Panc1 (cell line): ENCODE data around the gene FAHD2A. TPM values are rescaled to one million over a fixed set of nuclear protein-coding genes. Genes with fewer than 3 reads are reported as not detected.
"Not testable (repeated sequence)": the region's sequence is repeated elsewhere in the genome, so short reads cannot be mapped to it uniquely, and the experiment has no call there.

Experiments used
- ATAC-seq: fragments of 200-7000 bp; cut with Tn5 transposase; 2 replicates; pipeline ENCODE4 v1.9.1; 2020; ENCODE audit warnings: mild to moderate bottlenecking, moderate library complexity
- BruUV-seq: library from RNA; stranded (reverse); fragments of 400-500 nt; replicated peaks from 2 replicates; lab custom pipeline; 2021; lab: Mats Ljungman, UMichigan
- CTCF ChIA-PET: fragments of 300-600 bp; sonication (Branson Sonifier 250); formaldehyde crosslinking; loops from one replicate; lab custom pipeline; 2022; ENCODE audit warnings: antibody characterized with exemption; lab: Charles Lee
- POLR2A ChIA-PET: fragments of 300-600 bp; sonication (Branson Sonifier 250); formaldehyde crosslinking; loops from one replicate; lab custom pipeline; 2022; ENCODE audit warnings: antibody characterized with exemption; lab: Charles Lee
- DNase-seq: peaks from one replicate; pipeline ENCODE4 v3.0.0-alpha.2; 2010; ENCODE audit warnings: low read depth, low spot score
- H3K27ac ChIP-seq: 2 replicates; pipeline ENCODE4 v1.5.1; 2011; ENCODE audit warnings: mild to moderate bottlenecking, low read length, inconsistent platforms
- H3K27me3 ChIP-seq: fragments of 200-500 bp; sonication (Bioruptor generic); 2 replicates; pipeline ENCODE4 v1.6.0; 2014; ENCODE audit warnings: low read length, inconsistent platforms; ENCODE audit not compliant: control insufficient read depth, insufficient read depth
- H3K36me3 ChIP-seq: fragments of 200-500 bp; sonication (Bioruptor generic); 2 replicates; pipeline ENCODE4 v1.5.1; 2014; ENCODE audit warnings: inconsistent platforms, mild to moderate bottlenecking, low read length, moderate library complexity; ENCODE audit not compliant: control insufficient read depth, insufficient read depth
- H3K4me1 ChIP-seq: 2 replicates; pipeline ENCODE4 v1.5.1; 2011; ENCODE audit warnings: inconsistent platforms, mild to moderate bottlenecking, low read length, moderate library complexity; ENCODE audit not compliant: control insufficient read depth, insufficient read depth
- H3K4me3 ChIP-seq, 2 experiments: 2 replicates each; pipeline ENCODE4 v1.5.1; 2011 to 2012; ENCODE audit warnings: low read depth in 2 of 2, low read length in 2 of 2, mild to moderate bottlenecking in 2 of 2, inconsistent platforms in 1 of 2, moderate library complexity in 1 of 2
- H3K9me3 ChIP-seq: fragments of 200-500 bp; sonication (Bioruptor generic); 2 replicates; pipeline ENCODE4 v1.5.1; 2014; ENCODE audit warnings: low read depth, mild to moderate bottlenecking, inconsistent platforms, low read length, moderate library complexity; ENCODE audit not compliant: control insufficient read depth, insufficient read depth
- CTCF ChIP-seq: fragments of 450-650 bp; IDR thresholded peaks from 2 replicates; pipeline ENCODE4 v1.5.1; 2017; ENCODE audit warnings: mild to moderate bottlenecking
- REST ChIP-seq, 2 experiments: IDR thresholded peaks; 2 replicates each; pipeline ENCODE4 v1.6.1; 2011 to 2012; ENCODE audit warnings: low read depth in 2 of 2, control low read depth in 1 of 2, low read length in 1 of 2, mild to moderate bottlenecking in 1 of 2, moderate library complexity in 1 of 2; ENCODE audit not compliant: insufficient read depth in 1 of 2
- SIN3A ChIP-seq: IDR thresholded peaks from 2 replicates; pipeline ENCODE4 v1.6.1; 2012; ENCODE audit warnings: low read depth, mild to moderate bottlenecking, low read length, moderate library complexity, borderline replicate concordance; ENCODE audit not compliant: insufficient read depth
- in situ Hi-C: cut with HindIII; loops from 2 replicates; pipeline ENCODE4 v1.10.0; 2016; ENCODE audit warnings: low sequenced_read_pairs, low pct_unique_long_range_greater_than_20kb
- intact Hi-C: fragments of 100-400 bp; cut with micrococcal nuclease; formaldehyde crosslinking; loops from one replicate; pipeline ENCODE4 v1.10.0; 2022; ENCODE audit not compliant: unreplicated experiment
- total RNA-seq: library from RNA; stranded (reverse); gene quantifications from one replicate; pipeline ENCODE4 v1.2.1, GENCODE V29; 2021; ENCODE audit not compliant: unreplicated experiment

Gene FAHD2A
- total RNA-seq, 1 experiment from 2014 or later, result 17.2 TPM

GRCh38 chr2:95401480-95401879 lies 1.0 kb upstream of the FAHD2A start:
- in situ Hi-C loops, result no loop called here
- BruUV-seq, result no TSS peak
- Histone ChIP-seq H3K4me1 (0 out of 2 replicates have a peak, but pooled peaks cover 2% of the 10 kb centered on the region), H3K27ac (no peak overlapping the region), H3K9me3 (no peaks in the 10 kb centered on the region), H3K27me3 (no peaks in the 10 kb centered on the region), H3K36me3 (no peaks in the 10 kb centered on the region; the same call in 1 of the 2 replicates), H3K4me3 (peak overlapping the region; percentile 90 to 99)
- no peak for ATAC-seq
- intact Hi-C loops, result no loop called here
- no peak for DNase-seq
- CTCF ChIA-PET, result interaction anchor here (1.1 kb wide), 1 partner anchor 12 kb away, joined by 4 read pairs; no protein-coding TSS in a partner anchor
- POLR2A ChIA-PET, result no interaction called here
- no peak for TF ChIP-seq REST (IDR thresholded peaks at IDR 0.05; ENCODE audit: insufficient read depth in 1 of 2, low read depth in 2 of 2, low read length in 1 of 2)
- TF ChIP-seq SIN3A, result no peak
- no peak for TF ChIP-seq CTCF

- POLR2A ChIA-PET, H3K4me1 ChIP-seq, H3K36me3 ChIP-seq, DNase-seq, H3K27me3 ChIP-seq, intact Hi-C loops, in situ Hi-C loops, H3K9me3 ChIP-seq: not testable (repeated sequence)
- peak; percentile 63 for ATAC-seq
- BruUV-seq, result TSS peak; percentile 71
- Histone ChIP-seq H3K4me3 (peak overlapping the region; percentile 90 to 99), H3K27ac (peak overlapping the region; percentile 83)
- CTCF ChIA-PET, result interaction anchor here (1.1 kb wide), 1 partner anchor 13 kb away, joined by 4 read pairs; no protein-coding TSS in a partner anchor
Measured at GRCh38 chr2:95402004-95402369, 521 bp upstream of the FAHD2A start.

- POLR2A ChIA-PET, DNase-seq, H3K4me1 ChIP-seq, BruUV-seq, H3K9me3 ChIP-seq, in situ Hi-C loops, H3K36me3 ChIP-seq, H3K27me3 ChIP-seq, intact Hi-C loops: not testable (repeated sequence)
- ATAC-seq, result peak; percentile 49
- H3K4me3 ChIP-seq, result peak overlapping the region; percentile 90 to 99
- peak overlapping the region; percentile 83 for H3K27ac ChIP-seq
- TF ChIP-seq CTCF, result peak; percentile 70
- CTCF ChIA-PET, result interaction anchor here (1.5 kb wide), 1 partner anchor 58 kb away, joined by 4 read pairs; no protein-coding TSS in a partner anchor
Measured at GRCh38 chr2:95403204-95403721, 755 bp downstream of the FAHD2A start.

- BruUV-seq, result TSS peak; percentile 88
- peak overlapping the region; percentile 51; the same call in 1 of the 2 replicates for H3K27ac ChIP-seq
- CTCF ChIA-PET, result interaction anchor here (1.5 kb wide), 1 partner anchor 58 kb away, joined by 4 read pairs; no protein-coding TSS in a partner anchor
Measured at GRCh38 chr2:95403824-95404223, 1.3 kb downstream of the FAHD2A start.

More at GRCh38 chr2:95403824-95404223, 1.3 kb downstream of the FAHD2A start:
- ATAC-seq, DNase-seq, H3K27me3 ChIP-seq, H3K9me3 ChIP-seq, POLR2A ChIA-PET, H3K36me3 ChIP-seq, H3K4me1 ChIP-seq, intact Hi-C loops, in situ Hi-C loops: not testable (repeated sequence)
- peak overlapping the region; percentile 90 to 99; a peak in 2 of 4 replicates for H3K4me3 ChIP-seq
